A549 (cell line): ENCODE measurements around the gene FGF23. TPM values are rescaled to one million over a fixed set of nuclear protein-coding genes. Genes with fewer than 3 reads are reported as not detected.

ENCODE experiments used
- ATAC-seq, 2 experiments: fragments of 200-7000 bp in 1 of 2; fragments of >200 bp in 1 of 2; cut with Nextera tagmentation in 1 of 2; cut with Tn5 transposase in 1 of 2; 3 replicates each; pipeline versions ENCODE4 v1.8.0 to v1.9.1; 2018 to 2020; ENCODE audit warnings: mild to moderate bottlenecking in 1 of 2, moderate library complexity in 1 of 2
- CTCF ChIA-PET: fragments of 300-600 bp; sonication (Branson Sonifier 250); formaldehyde crosslinking; extraction: SDS; loops from one replicate; lab custom pipeline; 2021; ENCODE audit warnings: antibody characterized with exemption, inconsistent platforms; lab: Yijun Ruan, JAX
- POLR2A ChIA-PET: fragments of 350-600 bp; formaldehyde crosslinking; extraction: SDS; loops from one replicate; lab custom pipeline; 2021; ENCODE audit warnings: antibody characterized with exemption, inconsistent platforms; lab: Yijun Ruan, JAX
- DNase-seq, 2 experiments: peaks; one replicate each; pipeline versions ENCODE4 v3.0.0 to v3.0.0-alpha.2; 2011 to 2016; ENCODE audit warnings: low read depth in 1 of 2, low spot score in 1 of 2
- FAIRE-seq: peaks from 2 replicates; lab custom pipeline; 2011; peaks lifted over from hg19 to GRCh38; lab: Jason Lieb, UNC
- H3K27ac ChIP-seq, 2 experiments: fragments of >200 bp; sonication (Bioruptor Twin); formaldehyde crosslinking; 3 replicates each; pipeline ENCODE4 v1.5.1; 2016 to 2017
- H3K4me1 ChIP-seq: fragments of >200 bp; sonication (Bioruptor Twin); formaldehyde crosslinking; 3 replicates; pipeline ENCODE4 v1.6.1; 2016
- H3K4me2 ChIP-seq: fragments of >200 bp; sonication (Bioruptor Twin); formaldehyde crosslinking; 3 replicates; pipeline ENCODE4 v1.6.1; 2016
- H3K4me3 ChIP-seq: fragments of >200 bp; sonication (Bioruptor Twin); formaldehyde crosslinking; 3 replicates; pipeline ENCODE4 v1.5.1; 2016
- H3K9me3 ChIP-seq: fragments of >200 bp; sonication (Bioruptor Twin); formaldehyde crosslinking; 3 replicates; pipeline ENCODE4 v1.6.1; 2016
- CBX8 ChIP-seq: fragments of 200-600 bp; sonication (generic); IDR thresholded peaks from 2 replicates; pipeline ENCODE4 v1.6.1; 2016
- CHD2 ChIP-seq: fragments of 150-350 bp; IDR thresholded peaks from 2 replicates; pipeline ENCODE4 v1.6.1; 2014; ENCODE audit warnings: low read length; ENCODE audit not compliant: partially characterized antibody
- CHD4 ChIP-seq: fragments of 200-600 bp; sonication (generic); IDR thresholded peaks from 2 replicates; pipeline ENCODE4 v1.6.1; 2016; ENCODE audit warnings: antibody characterized with exemption, mild to moderate bottlenecking, borderline replicate concordance
- EHMT2 ChIP-seq: fragments of 200-600 bp; sonication (generic); IDR thresholded peaks from 2 replicates; pipeline ENCODE4 v1.6.1; 2016; ENCODE audit warnings: antibody characterized with exemption, low read depth, mild to moderate bottlenecking, moderate library complexity
- FOSB ChIP-seq: fragments of 250-450 bp; sonication (Bioruptor Pico); IDR thresholded peaks from 2 replicates; pipeline ENCODE4 v1.5.0; 2020; ENCODE audit warnings: mild to moderate bottlenecking, moderate library complexity
- FOXS1 ChIP-seq: fragments of 250-450 bp; sonication (Bioruptor Pico); IDR thresholded peaks from 2 replicates; pipeline ENCODE4 v1.5.0; 2020; ENCODE audit warnings: mild to moderate bottlenecking, moderate library complexity
- JUNB ChIP-seq: fragments of >200 bp; sonication (Bioruptor Twin); formaldehyde crosslinking; IDR thresholded peaks from 2 replicates; pipeline ENCODE4 v1.6.1; 2016
- KDM1A ChIP-seq: fragments of 200-600 bp; sonication (generic); IDR thresholded peaks from 2 replicates; pipeline ENCODE4 v1.6.1; 2016; ENCODE audit warnings: low read depth, mild to moderate bottlenecking
- MAFK ChIP-seq: fragments of 450-650 bp; IDR thresholded peaks from 2 replicates; pipeline ENCODE4 v1.6.1; 2014; ENCODE audit not compliant: partially characterized antibody
- MYC ChIP-seq: IDR thresholded peaks from 2 replicates; pipeline ENCODE4 v1.6.1; 2012; ENCODE audit warnings: mild to moderate bottlenecking, inconsistent platforms, low read length, improper control_type of control experiment, borderline replicate concordance
- NFE2L2 ChIP-seq: fragments of 150-350 bp; conservative IDR thresholded peaks from 2 replicates; pipeline ENCODE4 v1.6.1; 2014; ENCODE audit warnings: low read length
- NPAS2 ChIP-seq: fragments of 250-450 bp; sonication (Bioruptor Pico); IDR thresholded peaks from 2 replicates; pipeline ENCODE4 v1.8.0; 2022; ENCODE audit warnings: mild to moderate bottlenecking, moderate library complexity, borderline replicate concordance
- RAD21 ChIP-seq, 2 experiments: fragments of >200 bp in 1 of 2; sonication (Bioruptor Twin) in 1 of 2; formaldehyde crosslinking in 1 of 2; IDR thresholded peaks in 1 of 2; conservative IDR thresholded peaks in 1 of 2; 2 replicates in 1 of 2; 3 replicates in 1 of 2; pipeline ENCODE4 v1.6.1; 2012 to 2018; ENCODE audit warnings: inconsistent platforms in 1 of 2
- RARB ChIP-seq: fragments of 250-450 bp; sonication (Bioruptor Pico); IDR thresholded peaks from 2 replicates; pipeline ENCODE4 v1.8.0; 2021; ENCODE audit warnings: mild to moderate bottlenecking, moderate library complexity
- RFX5 ChIP-seq: fragments of 450-650 bp; IDR thresholded peaks from 2 replicates; pipeline ENCODE4 v1.7.1; 2014; ENCODE audit warnings: antibody characterized with exemption, mild to moderate bottlenecking, moderate library complexity
- RNF2 ChIP-seq: fragments of 200-600 bp; sonication (generic); IDR thresholded peaks from 2 replicates; pipeline ENCODE4 v1.6.1; 2016; ENCODE audit warnings: low read depth, mild to moderate bottlenecking, antibody characterized with exemption, moderate library complexity, borderline replicate concordance
- SMC3 ChIP-seq: fragments of >200 bp; sonication (Bioruptor Twin); formaldehyde crosslinking; IDR thresholded peaks from 3 replicates; pipeline ENCODE4 v1.6.1; 2018; ENCODE audit warnings: inconsistent platforms
- SREBF2 ChIP-seq: fragments of 450-650 bp; IDR thresholded peaks from 2 replicates; pipeline ENCODE4 v1.6.1; 2014; ENCODE audit warnings: mild to moderate bottlenecking, moderate library complexity
- ZFP36 ChIP-seq: fragments of 450-650 bp; IDR thresholded peaks from 2 replicates; pipeline ENCODE4 v1.6.1; 2014; ENCODE audit warnings: borderline replicate concordance; ENCODE audit not compliant: partially characterized antibody
- ZSCAN20 ChIP-seq: fragments of 250-450 bp; sonication (Bioruptor Pico); IDR thresholded peaks from 2 replicates; pipeline ENCODE4 v1.8.0; 2022; ENCODE audit warnings: mild to moderate bottlenecking, moderate library complexity
- WGBS: methylation state at CpG from one replicate; pipeline ENCODE4 v1.1.6; 2017; ENCODE audit errors: missing lambda C conversion rate; 5-methylcytosine and 5-hydroxymethylcytosine counted together
- polyA plus RNA-seq, 4 experiments: library from polyadenylated mRNA; depleted of rRNA in 3 of 4; stranded (reverse); fragments of >200 nt; fragmentation: RNase III in 1 of 4; extraction: RNeasy Plus Mini Kit Qiagen cat#74134 plus additional on column Dnase treatment in 1 of 4; gene quantifications; 2 replicates in 3 of 4; 3 replicates in 1 of 4; pipeline ENCODE4 v1.2.3, GENCODE V29; 2011 to 2017
- TF ChIP-seq, protein P1 (sequence below): fragments of >200 bp; sonication (Bioruptor Twin); formaldehyde crosslinking; IDR thresholded peaks from 3 replicates; pipeline ENCODE4 v1.5.1; 2016

Gene FGF23
- polyA plus RNA-seq, 2 of the 4 experiments (the other 2 are of a cell fraction), result not detected

- ATAC-seq, result peak in 1 of 2 experiments; percentile 59; a peak in 2 of 6 replicates
Observed at GRCh38 chr12:4366090-4366489, 13.4 kb downstream of the FGF23 start.

DNA sequence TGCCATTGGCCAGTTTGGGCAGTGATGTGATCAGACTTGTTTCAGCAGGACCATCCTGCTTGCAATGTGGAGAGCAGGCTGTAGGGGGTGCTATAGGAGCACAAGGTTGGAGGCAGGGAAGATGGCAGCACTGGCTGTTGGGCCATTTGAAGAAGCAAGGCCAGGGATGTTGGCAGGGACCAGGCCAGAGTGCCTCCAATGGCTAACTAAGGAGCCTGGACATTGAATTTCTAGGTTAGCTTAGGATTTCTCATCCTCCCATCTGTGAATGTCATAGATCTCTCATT lies 23.5 kb downstream of the FGF23 start:
- FAIRE-seq (no peak), DNase-seq (peak in 1 of 2 experiments; percentile 76)

More at GRCh38 chr12:4366090-4366489, 13.4 kb downstream of the FGF23 start:
- ChIA-PET CTCF (no interaction called here), POLR2A (no interaction called here)
- no peaks in the 10 kb centered on the region for H3K9me3 ChIP-seq
- no peaks in the 10 kb centered on the region for H3K4me1 ChIP-seq
- TF ChIP-seq RNF2 (no peak), NFE2L2 (no peak), RARB (no peak), CHD4 (no peak), CBX8 (no peak), FOXS1 (CRISPR knock-in tag) (no peak), RAD21 (conservative IDR thresholded peaks at IDR 0.05 in 1 of 2, IDR thresholded peaks at IDR 0.05 in 1 of 2) (no peak), SREBF2 (no peak), RFX5 (no peak), FOSB (CRISPR knock-in tag) (no peak), KDM1A (no peak), MYC (no peak), SMC3 (no peak)
- TF ChIP-seq, protein P1, sequence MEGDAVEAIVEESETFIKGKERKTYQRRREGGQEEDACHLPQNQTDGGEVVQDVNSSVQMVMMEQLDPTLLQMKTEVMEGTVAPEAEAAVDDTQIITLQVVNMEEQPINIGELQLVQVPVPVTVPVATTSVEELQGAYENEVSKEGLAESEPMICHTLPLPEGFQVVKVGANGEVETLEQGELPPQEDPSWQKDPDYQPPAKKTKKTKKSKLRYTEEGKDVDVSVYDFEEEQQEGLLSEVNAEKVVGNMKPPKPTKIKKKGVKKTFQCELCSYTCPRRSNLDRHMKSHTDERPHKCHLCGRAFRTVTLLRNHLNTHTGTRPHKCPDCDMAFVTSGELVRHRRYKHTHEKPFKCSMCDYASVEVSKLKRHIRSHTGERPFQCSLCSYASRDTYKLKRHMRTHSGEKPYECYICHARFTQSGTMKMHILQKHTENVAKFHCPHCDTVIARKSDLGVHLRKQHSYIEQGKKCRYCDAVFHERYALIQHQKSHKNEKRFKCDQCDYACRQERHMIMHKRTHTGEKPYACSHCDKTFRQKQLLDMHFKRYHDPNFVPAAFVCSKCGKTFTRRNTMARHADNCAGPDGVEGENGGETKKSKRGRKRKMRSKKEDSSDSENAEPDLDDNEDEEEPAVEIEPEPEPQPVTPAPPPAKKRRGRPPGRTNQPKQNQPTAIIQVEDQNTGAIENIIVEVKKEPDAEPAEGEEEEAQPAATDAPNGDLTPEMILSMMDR, result no peak
- FAIRE-seq (no peak), DNase-seq (no peak)
- no peak overlapping the region for H3K4me2 ChIP-seq
- whole genome bisulfite sequencing, result 4% methylated on average over 2 of the region's 2 CpGs
- H3K27ac ChIP-seq, result no peak overlapping the region
- no peak overlapping the region for H3K4me3 ChIP-seq

GRCh38 chr12:4355156-4356040 lies 24.1 kb downstream of the FGF23 start:
- Histone ChIP-seq H3K4me3 (no peak overlapping the region), H3K27ac (no peak overlapping the region), H3K4me2 (no peak overlapping the region), H3K9me3 (peaks cover 11% of the 10 kb centered on the region; the same call in 1 of the 3 replicates)
- CTCF ChIA-PET, result interaction anchor here (0.7 to 1.0 kb wide), 2 partner anchors 65 to 177 kb away, joined by 3 to 4 read pairs; no protein-coding TSS in a partner anchor
- ATAC-seq (no peak), DNase-seq (no peak)
- TF ChIP-seq FOSB (CRISPR knock-in tag) (no peak), CHD2 (no peak), JUNB (no peak), EHMT2 (no peak), FOXS1 (CRISPR knock-in tag) (no peak), ZFP36 (no peak), ZSCAN20 (no peak), NPAS2 (no peak)
- TF ChIP-seq, all 56 proteins: peak for 0
- FAIRE-seq, result no peak
- 91% methylated on average over 3 of the region's 3 CpGs for WGBS
- no peaks in the 10 kb centered on the region for H3K4me1 ChIP-seq
- POLR2A ChIA-PET, result no interaction called here

More for the DNA sequence above, 23.5 kb downstream of the FGF23 start:
- CTCF ChIA-PET, result no interaction called here
- peak; percentile 47 to 76; a peak in 4 of 6 replicates for ATAC-seq
- Histone ChIP-seq H3K4me1 (no peaks in the 10 kb centered on the region), H3K4me2 (no peak overlapping the region), H3K9me3 (peaks cover 11% of the 10 kb centered on the region; the same call in 1 of the 3 replicates), H3K27ac (no peak overlapping the region), H3K4me3 (no peak overlapping the region)
- POLR2A ChIA-PET, result no interaction called here
- TF ChIP-seq MAFK (no peak), KDM1A (no peak), RAD21 (conservative IDR thresholded peaks at IDR 0.05 in 1 of 2, IDR thresholded peaks at IDR 0.05 in 1 of 2) (peak in 1 of 2 experiments; percentile 29; a peak in 2 of 5 replicates)
- TF ChIP-seq, protein P1, result 0 out of 3 replicates have a peak, but pooled peaks have one; percentile 7
